H9 (cell line): ENCODE results near the gene MAPK8. TPM values are rescaled to one million over a fixed set of nuclear protein-coding genes. Genes with fewer than 3 reads are reported as not detected.

ENCODE experiments used
- DNase-seq: peaks from one replicate; pipeline ENCODE4 v3.0.0-alpha.2; 2017
- H2AFZ ChIP-seq: one replicate; pipeline ENCODE4 v1.6.1; 2013; ENCODE audit warnings: mild to moderate bottlenecking, low read length, control low read depth, moderate library complexity
- H2AK5ac ChIP-seq: 2 replicates; pipeline ENCODE4 v1.6.1; 2013; ENCODE audit warnings: low read length, control low read depth, mixed read lengths; ENCODE audit not compliant: insufficient read length
- H2BK120ac ChIP-seq: one replicate; pipeline ENCODE4 v1.6.1; 2013; ENCODE audit warnings: low read depth, mild to moderate bottlenecking, low read length, control low read depth, inconsistent platforms; ENCODE audit not compliant: poor library complexity, severe bottlenecking
- H2BK12ac ChIP-seq: 2 replicates; pipeline ENCODE4 v1.6.1; 2013; ENCODE audit warnings: low read length, control low read depth, mixed read lengths, low read depth; ENCODE audit not compliant: insufficient read length
- H2BK15ac ChIP-seq: 2 replicates; pipeline ENCODE4 v1.6.1; 2013; ENCODE audit warnings: low read depth, low read length, control low read depth
- H2BK20ac ChIP-seq: one replicate; pipeline ENCODE4 v1.6.1; 2013; ENCODE audit warnings: low read depth, mild to moderate bottlenecking, low read length, control low read depth, inconsistent platforms; ENCODE audit not compliant: poor library complexity, severe bottlenecking
- H2BK5ac ChIP-seq: 2 replicates; pipeline ENCODE4 v1.6.1; 2013; ENCODE audit warnings: low read length, control low read depth, mixed read lengths; ENCODE audit not compliant: insufficient read length
- H3K14ac ChIP-seq: 2 replicates; pipeline ENCODE4 v1.6.1; 2013; ENCODE audit warnings: low read length, control low read depth; ENCODE audit not compliant: insufficient read depth
- H3K18ac ChIP-seq: 2 replicates; pipeline ENCODE4 v1.6.1; 2013; ENCODE audit warnings: low read depth, mild to moderate bottlenecking, mixed read lengths, low read length, control low read depth; ENCODE audit not compliant: insufficient read length
- H3K23ac ChIP-seq: 2 replicates; pipeline ENCODE4 v1.6.1; 2013; ENCODE audit warnings: low read length, control low read depth, mixed read lengths, low read depth; ENCODE audit not compliant: insufficient read length
- H3K23me2 ChIP-seq: 2 replicates; pipeline ENCODE4 v1.6.1; 2013; ENCODE audit warnings: low read depth, mild to moderate bottlenecking, mixed read lengths, low read length, control low read depth; ENCODE audit not compliant: insufficient read length, poor library complexity, severe bottlenecking
- H3K27ac ChIP-seq: 2 replicates; pipeline ENCODE4 v1.5.1; 2013; ENCODE audit warnings: low read length, control low read depth, mixed read lengths, low read depth; ENCODE audit not compliant: insufficient read length
- H3K27me3 ChIP-seq: 2 replicates; pipeline ENCODE4 v1.6.1; 2013; ENCODE audit warnings: low read length, control low read depth, inconsistent platforms; ENCODE audit not compliant: insufficient read depth
- H3K4ac ChIP-seq: 2 replicates; pipeline ENCODE4 v1.6.1; 2013; ENCODE audit warnings: low read depth, mild to moderate bottlenecking, control low read depth, inconsistent platforms, low read length, moderate library complexity
- H3K4me1 ChIP-seq: 2 replicates; pipeline ENCODE4 v1.6.1; 2013; ENCODE audit warnings: low read length, control low read depth, inconsistent platforms; ENCODE audit not compliant: insufficient read depth
- H3K4me2 ChIP-seq: 2 replicates; pipeline ENCODE4 v1.6.1; 2013; ENCODE audit warnings: low read length, control low read depth, mixed read lengths; ENCODE audit not compliant: insufficient read length, insufficient read depth
- H3K56ac ChIP-seq: 2 replicates; pipeline ENCODE4 v1.6.1; 2013; ENCODE audit warnings: low read depth, mild to moderate bottlenecking, mixed read lengths, low read length, control low read depth; ENCODE audit not compliant: insufficient read length
- H3K79me1 ChIP-seq: 2 replicates; pipeline ENCODE4 v1.6.1; 2013; ENCODE audit warnings: low read depth, mild to moderate bottlenecking, moderate library complexity, low read length, control low read depth, inconsistent platforms; ENCODE audit not compliant: insufficient read depth, poor library complexity, severe bottlenecking
- H3K79me2 ChIP-seq: 2 replicates; pipeline ENCODE4 v1.6.1; 2013; ENCODE audit warnings: low read length, control low read depth, inconsistent platforms; ENCODE audit not compliant: insufficient read depth
- H3K9ac ChIP-seq: 2 replicates; pipeline ENCODE4 v1.6.1; 2013; ENCODE audit warnings: low read length, control low read depth, mixed read lengths; ENCODE audit not compliant: insufficient read length; ENCODE audit errors: extremely low read depth
- H3K9me3 ChIP-seq: one replicate; pipeline ENCODE4 v1.6.1; 2013; ENCODE audit warnings: low read depth, low read length, inconsistent platforms; ENCODE audit not compliant: control insufficient read depth
- H3T11ph ChIP-seq: one replicate; pipeline ENCODE4 v1.6.1; 2013; ENCODE audit warnings: mild to moderate bottlenecking, low read length, control low read depth, inconsistent platforms
- H4K20me1 ChIP-seq: one replicate; pipeline ENCODE4 v1.6.1; 2013; ENCODE audit not compliant: control insufficient read depth, insufficient read length, insufficient read depth
- H4K5ac ChIP-seq: 2 replicates; pipeline ENCODE4 v1.6.1; 2013; ENCODE audit warnings: low read depth, mild to moderate bottlenecking, mixed read lengths, low read length, control low read depth; ENCODE audit not compliant: insufficient read length
- H4K8ac ChIP-seq: replicated peaks from 2 replicates; pipeline ENCODE4 v1.6.1; 2013; ENCODE audit warnings: low read length, control low read depth, mixed read lengths, low read depth; ENCODE audit not compliant: insufficient read length
- H4K91ac ChIP-seq: 2 replicates; pipeline ENCODE4 v1.6.1; 2013; ENCODE audit warnings: low read depth, mild to moderate bottlenecking, moderate library complexity, mixed read lengths, low read length, control low read depth; ENCODE audit not compliant: insufficient read length
- H3K27ac Mint-ChIP-seq, 3 experiments: 2 replicates in 2 of 3; 3 replicates in 1 of 3; pipeline ENCODE4 v1.8.0; 2020 to 2021; ENCODE audit warnings: mixed read lengths in 3 of 3, mild to moderate bottlenecking in 1 of 3, moderate library complexity in 1 of 3
- H3K27me3 Mint-ChIP-seq: 2 replicates; pipeline ENCODE4 v1.8.0; 2021; ENCODE audit warnings: low read depth, mild to moderate bottlenecking, moderate library complexity, mixed read lengths
- H3K36me3 Mint-ChIP-seq, 3 experiments: 2 replicates in 2 of 3; 3 replicates in 1 of 3; pipeline ENCODE4 v1.8.0; 2020 to 2021; ENCODE audit warnings: low read depth in 3 of 3, mixed read lengths in 3 of 3; ENCODE audit not compliant: insufficient read depth in 1 of 3
- H3K4me1 Mint-ChIP-seq, 2 experiments: 2 replicates each; pipeline ENCODE4 v1.8.0; 2020; ENCODE audit warnings: mixed read lengths in 2 of 2
- H3K4me3 Mint-ChIP-seq, 2 experiments: 2 replicates in 1 of 2; 3 replicates in 1 of 2; pipeline ENCODE4 v1.8.0; 2020 to 2021; ENCODE audit warnings: mild to moderate bottlenecking in 2 of 2, mixed read lengths in 2 of 2, moderate library complexity in 1 of 2
- H3K9me3 Mint-ChIP-seq, 2 experiments: 2 replicates in 1 of 2; 3 replicates in 1 of 2; pipeline ENCODE4 v1.8.0; 2020; ENCODE audit warnings: mild to moderate bottlenecking in 2 of 2, mixed read lengths in 2 of 2, moderate library complexity in 1 of 2
- WGBS: extraction: QIAGEN DNeasy Blood & Tissue Kit; methylation state at CpG from one replicate; pipeline ENCODE4 v1.1.7; 2013; ENCODE audit warnings: missing lambda C conversion rate, low lambda C conversion rate, mixed read lengths; ENCODE audit not compliant: insufficient read length; ENCODE audit errors: extremely low coverage; 5-methylcytosine and 5-hydroxymethylcytosine counted together
- total RNA-seq: library from RNA; stranded (reverse); gene quantifications from 2 replicates; pipeline ENCODE4 v1.2.1, GENCODE V29; 2021
- TF ChIP-seq, protein P1 (sequence below): fragments of 200-600 bp; sonication (generic); conservative IDR thresholded peaks from 3 replicates; pipeline ENCODE4 v1.8.0; 2021; ENCODE audit warnings: antibody characterized with exemption, mild to moderate bottlenecking

MAPK8 gene
- total RNA-seq, 1 experiment from 2014 or later: 52.0 TPM

- Histone ChIP-seq H4K8ac (no peak overlapping the region), H4K91ac (no peak overlapping the region), H3K56ac (no peak overlapping the region), H4K20me1 (no peaks in the 10 kb centered on the region), H2BK120ac (no peak overlapping the region), H2BK12ac (no peak overlapping the region), H3K27ac (no peak overlapping the region), H2BK5ac (no peak overlapping the region), H3K18ac (no peak overlapping the region), H3K4me2 (no peak overlapping the region), H3K4me1 (no peaks in the 10 kb centered on the region; the same call in 1 of the 2 replicates), H2AK5ac (no peak overlapping the region), H3K14ac (no peak overlapping the region), H3K79me1 (no peaks in the 10 kb centered on the region), H3K9ac (no peak overlapping the region), H3T11ph (no peak overlapping the region), H3K4ac (no peak overlapping the region), H3K9me3 (no peaks in the 10 kb centered on the region), H2BK15ac (no peak overlapping the region), H2BK20ac (no peak overlapping the region), H3K79me2 (no peaks in the 10 kb centered on the region), H3K23me2 (no peaks in the 10 kb centered on the region), H2AFZ (no peak overlapping the region), H4K5ac (no peak overlapping the region), H3K23ac (no peak overlapping the region), H3K27me3 (no peaks in the 10 kb centered on the region)
- peaks cover 10 to 12% of the 10 kb centered on the region in 2 experiments for H3K4me1 Mint-ChIP-seq
- H3K27ac Mint-ChIP-seq: no peak overlapping the region
- H3K9me3 Mint-ChIP-seq: peaks cover 0 to 3% of the 10 kb centered on the region in 2 experiments; a peak in 1 of 5 replicates
- H3K4me3 Mint-ChIP-seq: no peak overlapping the region
- DNase-seq: no peak
- WGBS: no CpG with 5 or more reads among the region's 4 CpGs
- no peaks in the 10 kb centered on the region; a peak in 1 of 7 replicates for H3K36me3 Mint-ChIP-seq
- TF ChIP-seq, protein P1, sequence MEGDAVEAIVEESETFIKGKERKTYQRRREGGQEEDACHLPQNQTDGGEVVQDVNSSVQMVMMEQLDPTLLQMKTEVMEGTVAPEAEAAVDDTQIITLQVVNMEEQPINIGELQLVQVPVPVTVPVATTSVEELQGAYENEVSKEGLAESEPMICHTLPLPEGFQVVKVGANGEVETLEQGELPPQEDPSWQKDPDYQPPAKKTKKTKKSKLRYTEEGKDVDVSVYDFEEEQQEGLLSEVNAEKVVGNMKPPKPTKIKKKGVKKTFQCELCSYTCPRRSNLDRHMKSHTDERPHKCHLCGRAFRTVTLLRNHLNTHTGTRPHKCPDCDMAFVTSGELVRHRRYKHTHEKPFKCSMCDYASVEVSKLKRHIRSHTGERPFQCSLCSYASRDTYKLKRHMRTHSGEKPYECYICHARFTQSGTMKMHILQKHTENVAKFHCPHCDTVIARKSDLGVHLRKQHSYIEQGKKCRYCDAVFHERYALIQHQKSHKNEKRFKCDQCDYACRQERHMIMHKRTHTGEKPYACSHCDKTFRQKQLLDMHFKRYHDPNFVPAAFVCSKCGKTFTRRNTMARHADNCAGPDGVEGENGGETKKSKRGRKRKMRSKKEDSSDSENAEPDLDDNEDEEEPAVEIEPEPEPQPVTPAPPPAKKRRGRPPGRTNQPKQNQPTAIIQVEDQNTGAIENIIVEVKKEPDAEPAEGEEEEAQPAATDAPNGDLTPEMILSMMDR: peak; percentile 31; the same call in 2 of the 3 replicates
- 0 out of 2 replicates have a peak, but pooled peaks cover 2% of the 10 kb centered on the region for H3K27me3 Mint-ChIP-seq
Observed at GRCh38 chr10:48266528-48266927, 39.9 kb upstream of the MAPK8 start.
